T-helper 2 cell (primary cell): ENCODE measurements around the gene MIX23.
A peak's percentile ranks its signal among the peaks of the same experiment; 100 is the strongest.

Source experiments
- DNase-seq, 5 experiments: peaks; one replicate each; pipeline versions ENCODE4 v3.0.0 to v3.0.0-alpha.2; 2012 to 2022
- total RNA-seq, 2 donors: gene quantifications; one replicate each; lab custom pipeline; 2026; lab: John Stamatoyannopoulos, UW

Gene MIX23
- 6.2 to 7.3 reads per million in 2 donors for total RNA-seq

- peak; percentile 66 to 87 (median 76) for DNase-seq
Measured at GRCh38 chr3:122382888-122383666, at the start of gene MIX23. TSS of gene MIX23 (minus strand) at chr3:122383231. CDS start at chr3:122383224, 7 bp downstream.

- peak in 1 of 5 experiments; percentile 60 for DNase-seq
Measured at GRCh38 chr3:122430371-122430770, 47.3 kb upstream of the MIX23 start.

GRCh38 chr3:122427857-122428471 is 44.9 kb upstream of the MIX23 start:
- peak in 1 of 5 experiments; percentile 53 for DNase-seq

- no peak for DNase-seq
Measured at GRCh38 chr3:122421836-122422235, 38.8 kb upstream of the MIX23 start.

- no peak for DNase-seq
Measured at GRCh38 chr3:122421101-122421500, 38.1 kb upstream of the MIX23 start.

- no peak for DNase-seq
Measured at GRCh38 chr3:122416966-122417365, 33.9 kb upstream of the MIX23 start.

- peak; percentile 92 to 98 (median 97) for DNase-seq
Measured at GRCh38 chr3:122415762-122416654, 33.0 kb upstream of the MIX23 start, which contains the start of gene WDR5B. TSS of gene WDR5B (minus strand) at chr3:122416062. CDS start at chr3:122415528, 534 bp downstream.

GRCh38 chr3:122415104-122415744 is 32.2 kb upstream of the MIX23 start:
- DNase-seq = peak in 4 of 5 experiments; percentile 11 to 80 (median 32)

GRCh38 chr3:122414391-122414790 is 31.4 kb upstream of the MIX23 start:
- no peak for DNase-seq

- DNase-seq = no peak
Measured at GRCh38 chr3:122410639-122411038, 27.6 kb upstream of the MIX23 start.

GRCh38 chr3:122410111-122410510 is 27.1 kb upstream of the MIX23 start:
- no peak for DNase-seq

- no peak for DNase-seq
Measured at GRCh38 chr3:122409446-122409845, 26.4 kb upstream of the MIX23 start.

GRCh38 chr3:122407946-122408345 is 24.9 kb upstream of the MIX23 start:
- DNase-seq = no peak

- DNase-seq = no peak
Measured at GRCh38 chr3:122406198-122406597, 23.2 kb upstream of the MIX23 start.

- no peak for DNase-seq
Measured at GRCh38 chr3:122405015-122405414, 22.0 kb upstream of the MIX23 start.

- no peak for DNase-seq
Measured at GRCh38 chr3:122403489-122403888, 20.5 kb upstream of the MIX23 start.

GRCh38 chr3:122398920-122399319 is 15.9 kb upstream of the MIX23 start:
- no peak for DNase-seq

- no peak for DNase-seq
Measured at GRCh38 chr3:122397201-122397600, 14.2 kb upstream of the MIX23 start.

- no peak for DNase-seq
Measured at GRCh38 chr3:122396511-122396910, 13.5 kb upstream of the MIX23 start.

GRCh38 chr3:122395582-122395981 is 12.6 kb upstream of the MIX23 start:
- DNase-seq = no peak

- no peak for DNase-seq
Measured at GRCh38 chr3:122394173-122394572, 11.1 kb upstream of the MIX23 start.
